Left renal pelvis (tissue), 4 donors: ENCODE results near the gene SLC43A2. TPM values are rescaled to one million over a fixed set of nuclear protein-coding genes. Genes with fewer than 3 reads are reported as not detected.
A peak's percentile ranks its signal among the peaks of the same experiment; 100 is the strongest.
"Not testable (repeated sequence)": the region's sequence is repeated elsewhere in the genome, so short reads cannot be mapped to it uniquely, and the experiment has no call there.

ENCODE experiments used
- DNase-seq, 4 donors: peaks; one replicate each; pipeline ENCODE4 v3.0.0-alpha.2; 2013; ENCODE audit warnings: low read depth in 4 of 4, low spot score in 3 of 4
- polyA plus RNA-seq, 4 donors: library from polyadenylated mRNA; unstranded; fragments of 120-200 nt; gene quantifications; one replicate each; pipeline ENCODE4 v1.2.1, GENCODE V29; 2013; ENCODE audit not compliant: insufficient read length in 4 of 4

Gene SLC43A2
- polyA plus RNA-seq, 4 donors: 5.9 to 36.4 (median 26.2) TPM

GRCh38 chr17:1592751-1593629 lies 35.6 kb downstream of the SLC43A2 start:
- no peak for DNase-seq

GRCh38 chr17:1591474-1592090 lies 37.1 kb downstream of the SLC43A2 start:
- DNase-seq: no peak

GRCh38 chr17:1590747-1591473 lies 37.7 kb downstream of the SLC43A2 start:
- no peak for DNase-seq

DNA sequence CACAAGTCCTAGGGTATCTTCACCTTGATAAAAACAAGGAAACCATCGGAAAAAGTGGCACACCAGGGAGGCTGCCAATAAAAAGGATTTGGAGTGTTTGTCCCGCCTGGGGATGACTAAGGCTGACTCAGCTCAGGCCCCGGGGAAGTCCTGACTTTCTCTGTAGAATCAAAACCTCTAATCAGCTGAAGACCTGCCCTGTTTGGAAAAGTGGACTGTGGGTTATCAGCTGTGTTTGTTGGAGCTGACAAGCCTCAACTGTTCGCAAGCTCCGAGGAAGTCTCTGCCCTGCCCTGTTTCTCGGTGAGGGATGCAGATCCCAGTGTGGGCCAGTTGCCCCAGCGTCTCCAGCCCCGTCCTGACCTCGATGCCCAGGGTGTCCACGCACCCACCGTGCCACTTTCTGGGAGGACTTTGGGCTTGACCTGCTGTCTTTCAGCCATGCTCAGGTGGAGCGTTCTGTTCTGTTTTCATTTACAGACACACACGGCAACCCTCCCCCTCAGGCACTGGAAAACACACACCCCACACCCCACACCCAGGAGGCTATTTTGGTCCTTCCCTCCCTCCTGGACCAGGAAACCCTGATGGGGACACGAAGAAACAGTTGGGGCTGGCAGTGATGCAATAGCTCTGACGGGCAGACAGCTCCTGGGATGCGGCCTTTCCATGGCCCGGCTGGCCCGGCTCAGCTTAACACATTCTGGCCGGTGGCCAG lies 38.4 kb downstream of the SLC43A2 start:
- DNase-seq: no peak

- no peak for DNase-seq
These were observed 39.6 kb downstream of the SLC43A2 start for GRCh38 chr17:1588821-1589585.

- DNase-seq: no peak
These were observed 44.5 kb downstream of the SLC43A2 start for GRCh38 chr17:1584167-1584566.

DNA sequence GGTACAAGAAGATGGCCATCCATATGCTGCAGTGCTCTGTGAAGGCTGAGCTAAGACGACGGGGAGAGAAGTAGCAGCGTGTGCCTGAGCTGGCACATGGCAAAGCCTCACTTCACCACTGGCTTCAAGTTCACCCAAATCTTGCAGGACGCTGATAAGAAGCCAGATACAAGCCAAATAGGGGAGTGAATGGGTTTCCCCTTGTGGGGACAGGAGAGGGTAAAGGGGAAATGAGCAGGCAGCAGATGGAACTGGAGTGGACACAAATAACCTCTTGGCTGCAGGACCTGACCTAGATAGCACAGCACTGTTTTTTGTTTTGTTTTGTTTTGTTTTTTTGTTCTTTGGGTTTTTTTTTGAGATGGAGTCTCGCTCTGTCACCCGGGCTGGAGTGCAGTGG lies 45.1 kb downstream of the SLC43A2 start:
- DNase-seq: no peak

- DNase-seq: no peak
These were observed 46.3 kb downstream of the SLC43A2 start for GRCh38 chr17:1582374-1582773.

GRCh38 chr17:1580979-1581676 lies 47.5 kb downstream of the SLC43A2 start:
- no peak for DNase-seq

- no peak for DNase-seq
These were observed 50.6 kb downstream of the SLC43A2 start for GRCh38 chr17:1578029-1578428.

DNA sequence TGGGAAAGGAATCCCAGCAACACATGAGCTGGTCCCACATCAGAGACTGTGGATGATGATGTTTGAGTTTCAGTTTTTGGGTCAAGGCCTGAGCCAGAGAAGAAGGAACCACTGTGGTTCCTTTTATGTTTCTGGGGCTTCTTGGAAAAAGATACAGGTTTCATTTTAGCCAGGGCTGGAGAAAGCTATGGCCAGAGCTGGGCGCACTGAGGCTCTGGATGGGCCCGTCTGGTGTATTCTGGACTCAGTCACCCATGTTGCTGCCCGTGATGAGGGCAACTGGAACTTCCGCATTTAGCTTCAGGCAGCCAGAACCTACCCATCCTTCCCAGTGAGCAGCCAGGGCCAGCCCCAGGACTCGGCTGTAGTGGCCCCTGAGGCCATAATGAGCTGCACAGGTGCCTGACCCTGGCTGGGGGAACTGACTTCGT lies 51.0 kb downstream of the SLC43A2 start:
- no peak for DNase-seq

- DNase-seq: no peak
These were observed 51.5 kb downstream of the SLC43A2 start for GRCh38 chr17:1577182-1577581.

GRCh38 chr17:1576500-1576899 lies 52.1 kb downstream of the SLC43A2 start:
- DNase-seq: no peak

DNA sequence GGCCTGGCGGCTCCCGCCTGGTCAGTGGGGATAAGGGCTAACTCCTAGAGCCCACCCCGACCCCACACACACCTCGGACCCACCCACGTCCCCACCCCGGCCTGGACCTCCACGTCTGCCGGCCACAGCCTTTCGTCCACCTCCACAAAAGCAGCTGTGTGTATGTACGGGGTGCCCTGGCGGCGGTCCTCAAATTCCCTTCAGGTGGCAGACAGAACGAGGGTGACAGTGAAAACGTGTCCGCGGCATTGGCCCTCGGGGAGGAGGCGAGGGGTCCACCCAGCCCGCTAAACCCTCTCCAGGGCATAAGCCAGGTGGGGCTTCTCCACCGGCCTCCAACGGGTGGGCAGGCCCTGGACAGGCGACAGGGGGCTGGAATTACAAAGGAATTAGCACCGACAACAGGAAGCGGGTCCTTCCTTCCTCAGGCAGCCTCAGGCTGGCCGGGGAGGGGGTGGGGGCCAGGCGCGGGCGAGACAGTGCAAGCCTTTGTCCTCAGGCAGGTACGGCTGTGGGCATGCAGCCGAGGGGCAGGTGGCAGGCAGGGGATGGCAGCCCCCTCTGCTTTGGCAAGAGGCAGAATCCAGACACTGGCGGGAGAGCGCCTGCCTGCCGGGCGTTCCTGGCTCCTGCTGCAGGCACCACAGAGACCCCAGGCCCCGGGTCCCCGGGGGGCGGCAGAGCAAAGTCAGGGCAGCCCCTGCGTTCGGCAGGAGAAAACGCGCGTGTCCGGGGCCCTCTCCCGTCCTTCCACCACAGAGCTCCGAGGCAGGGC lies 53.8 kb downstream of the SLC43A2 start:
- no peak for DNase-seq

DNA sequence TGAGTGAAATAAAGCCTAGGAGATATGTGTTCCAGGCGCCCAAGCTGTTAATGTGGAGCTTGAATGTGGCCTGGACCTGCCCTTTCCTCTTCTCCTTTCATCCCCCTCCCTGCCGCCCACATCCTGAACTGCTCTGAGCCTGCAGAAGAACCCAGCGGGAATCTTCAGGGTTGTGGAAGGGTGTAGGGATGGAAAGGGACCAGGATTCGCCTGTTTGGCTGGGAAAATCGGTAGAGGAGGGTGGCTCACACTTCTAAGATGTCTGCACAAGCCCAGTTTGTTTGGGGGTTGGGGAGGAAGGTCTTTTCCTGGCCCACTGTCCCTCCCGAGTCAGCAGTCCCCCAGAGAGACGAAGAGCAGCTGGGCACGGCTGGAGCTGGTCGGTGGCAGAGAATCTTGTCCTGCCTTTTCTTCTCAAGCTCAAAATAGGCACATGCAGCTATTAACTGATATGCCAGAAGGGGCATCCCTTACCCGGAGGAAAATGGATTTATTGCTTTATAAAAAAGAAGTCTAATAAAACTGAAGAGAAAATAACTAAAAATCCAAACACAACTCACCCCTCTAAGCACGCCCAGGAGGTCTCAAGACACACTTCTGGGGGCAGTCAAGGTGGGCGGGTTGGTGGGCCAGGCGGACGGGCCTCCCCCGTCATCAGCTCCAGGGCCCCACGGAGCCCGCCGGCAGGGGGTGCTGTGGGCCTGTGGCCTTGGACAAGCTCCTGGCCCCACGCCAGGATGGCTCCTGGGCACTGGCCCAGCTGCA lies 54.5 kb downstream of the SLC43A2 start:
- peak in 2 of 4 donors; percentile 65 to 69 for DNase-seq

DNA sequence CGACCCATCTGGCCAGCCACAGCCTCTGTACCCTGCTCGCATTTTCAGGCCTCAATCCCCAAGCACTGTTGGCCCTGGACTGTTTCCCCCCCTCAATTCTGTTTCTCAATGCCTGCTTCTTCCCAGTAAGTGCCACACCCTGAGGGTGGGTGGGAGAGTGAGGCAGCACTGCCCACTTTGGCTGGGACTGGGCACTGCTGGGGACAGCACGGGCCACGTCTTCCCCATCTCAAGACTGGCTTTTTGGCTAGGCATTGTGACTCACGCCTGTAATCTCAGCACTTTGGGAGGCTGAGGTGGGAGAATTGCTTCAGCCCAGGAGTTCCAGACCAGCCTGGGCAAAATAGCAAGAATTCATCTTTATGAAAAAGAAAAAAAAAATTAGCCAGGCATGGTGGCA lies 56.0 kb downstream of the SLC43A2 start:
- not testable (repeated sequence) for DNase-seq

DNA sequence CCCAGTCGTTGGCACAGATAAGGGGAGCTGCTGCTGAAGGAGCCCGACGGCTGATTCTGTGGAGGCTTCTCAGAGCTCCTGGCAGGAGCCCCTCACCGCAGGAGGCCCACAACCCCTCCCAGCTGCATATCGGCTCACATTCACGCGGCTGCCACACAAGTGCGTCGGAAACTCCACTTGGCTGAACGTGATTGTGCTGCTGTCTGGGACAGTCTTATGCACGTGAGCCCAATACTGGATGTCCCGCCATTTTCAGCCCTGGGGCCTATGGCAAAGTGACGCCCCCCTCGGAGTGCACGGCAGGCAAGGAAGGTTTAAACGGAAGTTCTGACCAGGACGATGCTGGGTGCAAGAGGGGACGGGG lies 57.3 kb downstream of the SLC43A2 start:
- DNase-seq: no peak
